Right renal cortex interstitium (tissue), 3 donors: ENCODE results near the gene LHCGR. TPM values are rescaled to one million over a fixed set of nuclear protein-coding genes. Genes with fewer than 3 reads are reported as not detected.

Experiments used
- DNase-seq, 3 donors: peaks; one replicate each; pipeline ENCODE4 v3.0.0-alpha.2; 2013; ENCODE audit warnings: low read depth in 3 of 3, low spot score in 2 of 3
- polyA plus RNA-seq, 3 donors: library from polyadenylated mRNA; unstranded; fragments of 120-200 nt; gene quantifications; one replicate each; pipeline ENCODE4 v1.2.1, GENCODE V29; 2013; ENCODE audit not compliant: insufficient read length in 3 of 3

LHCGR gene
- polyA plus RNA-seq = under 1 TPM; 0.22 to 0.25 (median 0.24) TPM

GRCh38 chr2:48755473-48755872 lies at the start of gene LHCGR:
LHCGR (minus strand) TSS chr2:48755724; CDS start chr2:48755671, 53 bp downstream.
- no peak for DNase-seq

GRCh38 chr2:48799601-48800000 lies 44.1 kb upstream of the LHCGR start:
- no peak for DNase-seq

DNA sequence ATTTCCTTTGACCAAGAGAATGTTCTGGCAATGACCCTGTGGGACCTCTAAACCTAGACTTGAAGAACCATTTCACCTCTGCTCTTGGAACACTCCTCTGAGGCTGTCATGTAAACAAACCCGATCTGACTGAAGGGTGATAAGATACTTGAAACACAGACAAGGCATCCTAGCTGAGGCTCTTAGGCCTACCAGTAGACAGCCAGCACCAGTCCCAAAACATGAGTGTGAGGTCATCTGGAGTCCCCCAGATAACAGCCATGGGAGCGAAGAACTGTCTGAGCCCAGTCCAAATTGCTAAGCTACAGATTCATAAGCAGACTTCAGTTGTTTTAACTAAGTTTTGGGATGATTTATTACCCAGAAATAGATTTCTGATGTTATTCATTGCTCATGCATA lies 39.5 kb upstream of the LHCGR start:
- DNase-seq = no peak

DNA sequence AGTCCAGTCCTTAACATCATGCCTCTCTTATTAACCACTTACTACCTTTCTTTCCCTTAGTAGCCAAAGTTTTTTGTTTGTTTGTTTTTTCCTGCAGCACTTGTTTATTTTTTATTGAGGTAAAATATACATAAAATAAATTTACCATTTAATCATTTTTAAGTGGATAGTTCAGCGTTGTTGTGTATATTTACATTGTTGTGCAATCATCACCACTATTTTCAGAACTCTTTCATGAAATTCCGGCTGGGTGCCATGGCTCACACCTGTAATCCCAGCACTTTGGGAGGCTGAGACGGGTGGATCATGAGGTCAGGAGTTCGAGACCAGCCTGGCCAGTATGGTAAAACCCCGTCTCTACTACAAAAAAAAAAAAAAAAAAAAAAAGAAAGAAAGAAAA lies 38.1 kb upstream of the LHCGR start:
- DNase-seq = no peak

GRCh38 chr2:48792030-48792429 lies 36.5 kb upstream of the LHCGR start:
- DNase-seq = no peak

- DNase-seq = no peak
Measured at GRCh38 chr2:48790407-48791170, 35.1 kb upstream of the LHCGR start.

DNA sequence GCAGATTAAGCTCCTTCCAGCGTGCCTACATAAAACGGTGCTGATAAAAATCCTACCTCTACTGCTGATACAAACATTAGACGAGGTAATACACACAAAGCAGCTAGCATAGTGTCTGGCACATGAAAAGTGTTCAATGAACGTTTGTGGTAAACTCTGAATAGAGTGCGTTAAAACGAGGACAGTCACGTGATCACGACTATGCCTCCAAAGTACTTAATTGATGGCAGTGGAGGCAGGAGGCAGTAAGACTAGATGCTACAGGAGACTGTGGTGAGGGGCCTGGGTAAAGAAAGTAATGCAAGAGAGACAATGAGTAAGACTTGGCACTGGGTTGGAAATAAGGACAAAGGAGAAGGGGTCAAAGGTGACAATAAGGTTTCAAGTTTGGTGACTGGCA lies 32.1 kb upstream of the LHCGR start:
- DNase-seq = no peak

DNA sequence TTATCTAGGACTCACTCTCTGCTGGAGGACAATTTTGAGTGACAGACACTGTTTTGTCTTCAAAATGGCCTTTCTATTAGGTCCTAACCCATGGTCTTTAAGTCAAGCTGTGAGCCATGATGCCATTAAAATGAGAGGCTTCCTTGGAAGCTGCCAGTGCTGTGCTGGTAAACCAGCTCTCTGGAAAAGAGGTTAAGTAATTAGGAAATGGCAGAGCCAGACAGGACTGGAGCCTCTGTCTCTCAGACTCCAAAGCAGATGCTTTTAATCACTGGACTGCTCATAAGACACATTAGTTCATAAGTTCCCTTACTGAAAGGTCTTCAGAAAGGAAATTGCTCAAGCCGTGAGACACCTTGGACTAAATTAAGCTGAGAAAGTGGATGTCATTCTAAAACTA lies 25.8 kb upstream of the LHCGR start:
- no peak for DNase-seq

GRCh38 chr2:48779019-48779716 lies 23.6 kb upstream of the LHCGR start:
- DNase-seq = no peak

GRCh38 chr2:48774251-48774650 lies 18.7 kb upstream of the LHCGR start:
- DNase-seq = no peak

DNA sequence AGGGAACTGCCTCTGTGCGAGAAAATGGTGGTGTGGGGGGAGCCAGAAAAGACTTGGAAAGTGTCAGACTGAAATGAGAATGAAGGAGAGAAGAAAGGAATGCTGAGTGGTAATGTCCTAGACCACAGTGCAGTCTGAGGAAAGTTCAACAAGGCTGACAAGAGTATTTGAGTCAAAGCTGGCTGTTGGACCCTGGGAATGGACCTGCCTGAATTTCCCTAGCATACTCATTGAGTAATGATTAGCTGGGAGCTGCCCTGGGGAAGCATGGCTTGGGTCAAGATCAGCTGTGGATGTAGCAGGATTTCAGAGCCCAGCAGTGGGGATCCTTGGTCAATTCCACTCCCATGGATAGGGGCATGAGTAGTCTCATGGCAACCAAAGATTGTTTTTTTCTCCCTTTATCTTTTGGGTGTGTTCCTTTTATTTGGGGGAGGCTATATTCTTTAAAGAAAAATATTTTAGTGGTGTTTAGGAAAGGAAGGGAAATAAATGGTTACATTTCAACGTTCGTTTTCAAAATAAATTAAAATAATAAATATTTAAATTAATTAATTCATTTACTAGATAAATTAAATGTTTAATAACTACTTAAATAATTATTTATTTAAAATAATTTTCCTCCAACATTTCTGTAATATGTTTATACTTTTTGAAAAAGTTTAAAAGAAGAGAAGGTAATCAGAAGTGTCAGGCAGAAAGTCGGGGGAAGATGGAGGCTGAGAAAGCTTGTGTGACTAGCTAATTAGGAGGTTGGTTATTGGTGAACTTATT lies 15.9 kb upstream of the LHCGR start:
- DNase-seq = no peak

DNA sequence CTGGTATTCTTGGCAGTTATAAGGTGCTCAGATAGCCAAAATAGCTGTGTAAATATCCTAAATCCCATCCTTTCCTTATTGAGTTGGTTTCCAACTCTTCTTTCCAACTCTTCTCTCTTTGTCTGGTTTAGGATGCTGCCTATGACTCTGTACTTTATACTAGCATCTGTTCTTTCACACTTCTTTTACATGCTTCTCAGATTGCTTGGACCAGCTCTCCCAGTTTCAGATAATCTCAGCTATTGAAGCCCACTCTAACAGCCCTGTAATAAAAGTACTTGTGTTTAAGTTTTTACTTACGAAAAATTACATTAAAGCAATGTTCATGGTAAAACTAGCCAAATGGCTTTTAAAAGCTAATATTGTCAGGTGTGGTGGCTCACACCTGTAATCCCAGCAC lies 14.7 kb upstream of the LHCGR start:
- no peak for DNase-seq

- DNase-seq = no peak
Measured at GRCh38 chr2:48768669-48769068, 13.1 kb upstream of the LHCGR start.

- DNase-seq = no peak
Measured at GRCh38 chr2:48767330-48767729, 11.8 kb upstream of the LHCGR start.

GRCh38 chr2:48760826-48761225 lies 5.3 kb upstream of the LHCGR start:
- no peak for DNase-seq

GRCh38 chr2:48759682-48760081 lies 4.2 kb upstream of the LHCGR start:
- DNase-seq = no peak

DNA sequence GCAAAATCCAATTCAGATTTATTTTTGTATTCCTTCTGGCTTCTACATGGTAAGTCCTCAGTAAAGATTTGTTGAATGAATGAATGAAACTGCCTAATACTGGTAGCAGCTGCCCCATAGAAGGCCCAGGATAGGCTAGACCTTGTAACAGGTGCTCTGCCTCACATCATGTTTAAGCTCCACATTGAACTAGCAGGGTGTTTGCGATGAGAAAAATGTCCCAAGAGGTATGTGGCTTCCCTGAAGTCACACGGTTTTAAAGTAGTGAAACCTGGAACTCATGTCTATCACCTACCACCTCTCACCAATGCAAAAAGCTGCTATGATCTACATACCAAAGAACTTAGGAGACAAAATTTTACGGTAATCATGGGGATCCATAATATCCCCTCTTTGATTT lies 765 bp upstream of the LHCGR start:
- no peak for DNase-seq

GRCh38 chr2:48754874-48755273 lies 650 bp downstream of the LHCGR start:
- no peak for DNase-seq

DNA sequence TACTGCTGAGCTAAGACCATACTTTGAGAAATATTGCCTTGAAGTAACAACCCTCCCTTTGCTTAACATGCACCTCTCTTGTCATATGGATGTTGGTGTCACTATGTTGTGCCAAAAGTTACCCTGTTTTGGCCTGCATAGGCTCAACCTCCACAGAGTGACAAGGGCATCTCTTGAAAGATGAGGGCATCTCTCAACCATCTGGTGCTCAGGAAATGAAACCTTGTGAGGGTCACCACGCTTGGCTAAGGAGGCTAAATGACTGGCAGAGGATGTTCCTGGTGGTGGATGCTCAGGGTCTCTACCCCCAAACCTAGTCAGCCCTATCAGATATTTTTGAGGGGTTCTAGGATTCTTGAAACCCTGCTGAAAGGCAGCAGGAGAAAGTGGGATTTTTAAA lies 2.3 kb downstream of the LHCGR start:
- DNase-seq = no peak

DNA sequence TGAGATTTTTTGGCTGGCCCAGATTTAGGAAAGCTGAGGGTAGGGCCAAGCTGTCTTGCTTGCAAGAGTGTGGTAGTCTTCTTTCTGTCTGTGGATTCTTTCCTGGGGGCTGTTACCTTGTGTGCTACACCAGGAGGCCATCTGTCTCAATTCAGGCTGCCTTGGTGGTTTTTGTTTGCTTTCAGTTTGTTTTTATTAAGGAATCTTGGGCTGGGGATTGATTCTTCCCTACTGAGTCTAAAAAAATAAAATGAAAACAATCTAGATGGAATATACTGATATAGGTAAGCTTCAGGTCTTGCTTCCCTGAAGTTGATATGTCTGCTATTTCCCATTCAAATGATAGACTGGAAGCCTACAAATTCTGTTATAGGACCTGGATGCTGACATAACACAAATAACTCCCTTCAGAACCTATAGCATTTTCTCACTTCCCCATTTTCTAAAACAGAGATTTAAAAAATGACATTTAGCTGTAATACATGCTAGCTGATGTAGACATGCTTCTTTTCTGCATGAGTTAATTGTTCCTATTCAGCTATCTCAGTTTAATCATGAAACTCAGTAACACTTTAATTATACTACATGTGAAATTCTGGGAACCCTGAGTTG lies 5.3 kb downstream of the LHCGR start:
- no peak for DNase-seq
